ENCODE measurements around the gene PIP4K2A.

PIP4K2A gene

GRCh38 chr10:22612318-22612717 lies 102.1 kb downstream of the PIP4K2A start:
- DNase-seq (ENCODE audit: extremely low read depth, insufficient read length) = no peak
- Histone ChIP-seq H3K27me3 (replicated peaks; ENCODE audit: control insufficient read depth, insufficient read depth, low read length) (no peaks in the 10 kb centered on the region), H3K36me3 (ENCODE audit: control insufficient read depth, insufficient read depth, low read length) (peaks cover 4% of the 10 kb centered on the region; the same call in 1 of the 2 replicates), H3K4me3 (replicated peaks; ENCODE audit: low read depth, low read length) (no peak overlapping the region)
- TF ChIP-seq CTCF (IDR thresholded peaks at IDR 0.05; ENCODE audit: insufficient read depth, low read length, poor library complexity, severe bottlenecking) = no peak

- H3K4me3 ChIP-seq (replicated peaks; ENCODE audit: low read depth, low read length) = peak overlapping the region; percentile 41
- no peaks in the 10 kb centered on the region for H3K27me3 ChIP-seq (replicated peaks; ENCODE audit: control insufficient read depth, insufficient read depth, low read length)
- DNase-seq (ENCODE audit: extremely low read depth, insufficient read length) = peak; percentile 73
- no peak for TF ChIP-seq CTCF (IDR thresholded peaks at IDR 0.05; ENCODE audit: insufficient read depth, low read length, poor library complexity, severe bottlenecking)
- H3K36me3 ChIP-seq (ENCODE audit: control insufficient read depth, insufficient read depth, low read length) = peaks cover 4% of the 10 kb centered on the region
Observed at GRCh38 chr10:22611425-22612115, 102.8 kb downstream of the PIP4K2A start.

GRCh38 chr10:22610610-22611009 lies 103.8 kb downstream of the PIP4K2A start:
- H3K4me3 ChIP-seq (replicated peaks; ENCODE audit: low read depth, low read length) = no peak overlapping the region
- no peaks in the 10 kb centered on the region for H3K27me3 ChIP-seq (replicated peaks; ENCODE audit: control insufficient read depth, insufficient read depth, low read length)
- DNase-seq (ENCODE audit: extremely low read depth, insufficient read length) = no peak
- H3K36me3 ChIP-seq (ENCODE audit: control insufficient read depth, insufficient read depth, low read length) = peaks cover 4% of the 10 kb centered on the region
- TF ChIP-seq CTCF (IDR thresholded peaks at IDR 0.05; ENCODE audit: insufficient read depth, low read length, poor library complexity, severe bottlenecking) = no peak

GRCh38 chr10:22609719-22610465 lies 104.5 kb downstream of the PIP4K2A start:
- no peak for TF ChIP-seq CTCF (IDR thresholded peaks at IDR 0.05; ENCODE audit: insufficient read depth, low read length, poor library complexity, severe bottlenecking)
- no peak for DNase-seq (ENCODE audit: extremely low read depth, insufficient read length)
- no peak overlapping the region for H3K4me3 ChIP-seq (replicated peaks; ENCODE audit: low read depth, low read length)
- no peaks in the 10 kb centered on the region for H3K27me3 ChIP-seq (replicated peaks; ENCODE audit: control insufficient read depth, insufficient read depth, low read length)
- H3K36me3 ChIP-seq (ENCODE audit: control insufficient read depth, insufficient read depth, low read length) = peaks cover 4% of the 10 kb centered on the region

GRCh38 chr10:22609251-22609650 lies 105.1 kb downstream of the PIP4K2A start:
- DNase-seq (ENCODE audit: extremely low read depth, insufficient read length) = no peak

More at GRCh38 chr10:22609251-22609650, 105.1 kb downstream of the PIP4K2A start:
- Histone ChIP-seq H3K4me3 (replicated peaks; ENCODE audit: low read depth, low read length) (no peak overlapping the region), H3K27me3 (replicated peaks; ENCODE audit: control insufficient read depth, insufficient read depth, low read length) (no peaks in the 10 kb centered on the region), H3K36me3 (ENCODE audit: control insufficient read depth, insufficient read depth, low read length) (peaks cover 6% of the 10 kb centered on the region)
- TF ChIP-seq CTCF (IDR thresholded peaks at IDR 0.05; ENCODE audit: insufficient read depth, low read length, poor library complexity, severe bottlenecking) = no peak
